GM12874 (cell line): ENCODE data around the gene ATCAY.

ENCODE experiments used
- CTCF ChIP-seq: IDR thresholded peaks from 2 replicates; pipeline ENCODE4 v1.5.1; 2011; ENCODE audit warnings: low read depth, mild to moderate bottlenecking, control low read depth, low read length, moderate library complexity; ENCODE audit not compliant: insufficient read depth

The ATCAY gene

GRCh38 chr19:3908266-3909054 is 28.0 kb downstream of the ATCAY start:
- TF ChIP-seq CTCF: no peak

- no peak for TF ChIP-seq CTCF
These were observed 29.6 kb downstream of the ATCAY start for GRCh38 chr19:3910105-3910504.

DNA sequence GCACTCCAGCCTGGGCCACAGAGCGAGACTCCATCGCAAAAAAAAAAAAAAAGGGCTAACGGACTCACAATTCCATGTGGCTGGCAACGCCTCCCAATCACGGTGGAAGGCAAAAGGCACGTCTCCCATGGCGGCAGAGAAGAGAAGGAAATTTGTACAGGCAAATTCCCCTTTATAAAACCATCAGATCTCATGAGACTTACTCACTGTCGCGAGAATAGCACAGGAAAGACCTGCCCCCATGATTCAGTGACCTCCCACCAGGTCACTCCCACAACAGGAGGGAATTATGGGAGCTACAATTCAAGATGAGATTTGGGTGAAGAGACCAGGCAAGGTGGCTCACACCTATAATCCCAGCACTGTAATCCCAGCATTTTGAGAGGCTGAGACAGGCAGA is 33.7 kb downstream of the ATCAY start:
- no peak for TF ChIP-seq CTCF

DNA sequence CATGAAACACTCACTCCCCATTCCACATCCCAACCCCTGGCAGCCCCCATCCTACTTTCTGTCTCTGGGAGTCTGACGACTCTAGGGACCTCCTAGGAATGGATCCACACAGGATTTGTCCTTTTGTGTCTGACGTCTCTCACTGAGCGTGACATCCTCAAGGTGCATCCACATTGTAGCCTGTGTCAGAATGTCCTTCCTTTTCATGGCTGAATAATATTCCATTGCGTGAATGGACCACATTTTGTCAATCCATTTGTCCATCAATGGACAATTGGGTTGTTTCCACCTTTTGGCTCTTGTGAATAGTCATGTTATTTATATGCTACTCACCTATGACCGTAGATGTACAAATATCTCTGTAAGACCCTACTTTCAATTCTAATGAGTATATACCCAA is 35.5 kb downstream of the ATCAY start:
- TF ChIP-seq CTCF: no peak

DNA sequence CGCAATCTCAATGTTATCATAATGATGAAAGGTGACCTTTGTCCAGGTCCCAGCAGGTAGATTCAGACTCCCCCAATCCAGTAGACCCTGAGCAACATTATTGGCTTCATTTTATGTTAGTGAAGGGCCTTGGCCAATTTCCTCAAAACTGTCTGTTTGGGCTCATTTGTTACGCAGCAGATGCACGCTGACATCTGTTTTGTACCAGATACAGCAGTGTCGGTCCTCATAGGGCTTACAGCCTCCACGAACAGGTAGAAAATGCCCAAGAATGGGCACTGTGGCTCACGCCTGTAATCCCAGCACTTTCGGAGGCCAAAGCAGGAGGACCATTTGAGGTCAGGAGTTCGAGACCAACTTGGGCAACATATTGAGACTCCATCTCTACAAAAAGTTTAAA is 39.3 kb downstream of the ATCAY start:
- TF ChIP-seq CTCF: no peak

DNA sequence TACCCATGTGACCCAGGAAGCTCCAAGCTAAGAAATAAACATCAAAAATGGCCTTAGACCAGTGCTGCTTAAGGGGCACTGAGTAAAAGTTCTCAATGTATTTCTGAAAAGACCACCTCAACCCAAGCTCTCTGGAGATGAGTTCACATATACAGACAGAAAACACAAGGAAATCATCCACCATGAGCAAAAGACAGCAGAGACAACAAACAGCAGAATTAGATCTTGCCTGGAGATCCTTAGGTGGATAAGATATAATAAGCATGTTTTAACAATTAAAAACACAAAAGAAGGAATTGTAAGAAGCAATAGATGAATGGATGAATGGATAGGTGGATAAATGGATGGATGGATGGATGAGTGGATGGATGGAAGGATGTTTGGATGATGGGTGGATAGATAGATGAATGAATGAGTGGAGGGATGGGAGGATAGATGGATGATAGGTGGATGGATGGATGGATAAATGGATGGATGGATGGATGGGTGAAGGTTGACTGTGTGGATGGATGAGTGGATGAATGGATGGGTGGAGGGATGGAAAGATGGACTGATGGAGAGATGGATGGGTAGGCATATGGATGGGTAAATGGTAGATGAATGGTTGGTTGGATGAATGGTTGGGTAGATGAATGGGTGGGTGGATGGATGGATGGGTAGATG is 42.7 kb downstream of the ATCAY start:
- no peak for TF ChIP-seq CTCF

- TF ChIP-seq CTCF: no peak
These were observed 43.4 kb downstream of the ATCAY start for GRCh38 chr19:3923912-3924311.
